ENCODE results near the gene INO80D.

Gene INO80D

GRCh38 chr2:206083602-206084438, 2.2 kb downstream of the INO80D start:
- Histone ChIP-seq H3K4me1 (ENCODE audit: insufficient read depth, low read length, severe bottlenecking) (peaks cover 38% of the 10 kb centered on the region), H4K20me1 (ENCODE audit: insufficient read depth, low read length) (no peaks in the 10 kb centered on the region), H3K36me3 (ENCODE audit: insufficient read depth, low read length) (no peaks in the 10 kb centered on the region), H3K27me3 (ENCODE audit: insufficient read depth, low read length) (no peaks in the 10 kb centered on the region), H3K9ac (ENCODE audit: low read length) (peak overlapping the region; percentile 94), H3K9me2 (ENCODE audit: low read depth, low read length) (no peaks in the 10 kb centered on the region), H3K4me2 (ENCODE audit: low read length) (peak overlapping the region; percentile 99), H3K9me3 (ENCODE audit: low read length) (no peaks in the 10 kb centered on the region), H3F3A (ENCODE audit: insufficient read depth, low read length) (no peaks in the 10 kb centered on the region), H3K4me3 (ENCODE audit: low read depth, low read length, poor library complexity, severe bottlenecking) (peak overlapping the region; percentile 98), H3K79me2 (ENCODE audit: insufficient read depth, low read length) (peaks cover 69% of the 10 kb centered on the region), H3K27ac (ENCODE audit: low read depth, low read length, poor library complexity, severe bottlenecking) (peak overlapping the region; percentile 80), H2AFZ (ENCODE audit: low read length) (no peak overlapping the region)
- TF ChIP-seq EZH2 (IDR thresholded peaks at IDR 0.05; ENCODE audit: borderline replicate concordance, low read length) = no peak
- TF ChIP-seq, protein P1, sequence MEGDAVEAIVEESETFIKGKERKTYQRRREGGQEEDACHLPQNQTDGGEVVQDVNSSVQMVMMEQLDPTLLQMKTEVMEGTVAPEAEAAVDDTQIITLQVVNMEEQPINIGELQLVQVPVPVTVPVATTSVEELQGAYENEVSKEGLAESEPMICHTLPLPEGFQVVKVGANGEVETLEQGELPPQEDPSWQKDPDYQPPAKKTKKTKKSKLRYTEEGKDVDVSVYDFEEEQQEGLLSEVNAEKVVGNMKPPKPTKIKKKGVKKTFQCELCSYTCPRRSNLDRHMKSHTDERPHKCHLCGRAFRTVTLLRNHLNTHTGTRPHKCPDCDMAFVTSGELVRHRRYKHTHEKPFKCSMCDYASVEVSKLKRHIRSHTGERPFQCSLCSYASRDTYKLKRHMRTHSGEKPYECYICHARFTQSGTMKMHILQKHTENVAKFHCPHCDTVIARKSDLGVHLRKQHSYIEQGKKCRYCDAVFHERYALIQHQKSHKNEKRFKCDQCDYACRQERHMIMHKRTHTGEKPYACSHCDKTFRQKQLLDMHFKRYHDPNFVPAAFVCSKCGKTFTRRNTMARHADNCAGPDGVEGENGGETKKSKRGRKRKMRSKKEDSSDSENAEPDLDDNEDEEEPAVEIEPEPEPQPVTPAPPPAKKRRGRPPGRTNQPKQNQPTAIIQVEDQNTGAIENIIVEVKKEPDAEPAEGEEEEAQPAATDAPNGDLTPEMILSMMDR (IDR thresholded peaks at IDR 0.05; ENCODE audit: low read length) = no peak

GRCh38 chr2:206082298-206082843, 3.6 kb downstream of the INO80D start:
- Histone ChIP-seq H3K9me2 (ENCODE audit: low read depth, low read length) (no peaks in the 10 kb centered on the region), H3K9me3 (ENCODE audit: low read length) (no peaks in the 10 kb centered on the region), H3K4me1 (ENCODE audit: insufficient read depth, low read length, severe bottlenecking) (peaks cover 35% of the 10 kb centered on the region), H3K27me3 (ENCODE audit: insufficient read depth, low read length) (no peaks in the 10 kb centered on the region), H3K4me2 (ENCODE audit: low read length) (no peak overlapping the region), H3K9ac (ENCODE audit: low read length) (no peak overlapping the region), H3K36me3 (ENCODE audit: insufficient read depth, low read length) (no peaks in the 10 kb centered on the region), H2AFZ (ENCODE audit: low read length) (no peak overlapping the region), H3K4me3 (ENCODE audit: low read depth, low read length, poor library complexity, severe bottlenecking) (no peak overlapping the region), H3F3A (ENCODE audit: insufficient read depth, low read length) (no peaks in the 10 kb centered on the region), H3K27ac (ENCODE audit: low read depth, low read length, poor library complexity, severe bottlenecking) (peak overlapping the region; percentile 16), H3K79me2 (ENCODE audit: insufficient read depth, low read length) (peaks cover 68% of the 10 kb centered on the region), H4K20me1 (ENCODE audit: insufficient read depth, low read length) (no peaks in the 10 kb centered on the region)
- TF ChIP-seq, protein P1 (IDR thresholded peaks at IDR 0.05; ENCODE audit: low read length) = no peak
- no peak for TF ChIP-seq EZH2 (IDR thresholded peaks at IDR 0.05; ENCODE audit: borderline replicate concordance, low read length)

DNA sequence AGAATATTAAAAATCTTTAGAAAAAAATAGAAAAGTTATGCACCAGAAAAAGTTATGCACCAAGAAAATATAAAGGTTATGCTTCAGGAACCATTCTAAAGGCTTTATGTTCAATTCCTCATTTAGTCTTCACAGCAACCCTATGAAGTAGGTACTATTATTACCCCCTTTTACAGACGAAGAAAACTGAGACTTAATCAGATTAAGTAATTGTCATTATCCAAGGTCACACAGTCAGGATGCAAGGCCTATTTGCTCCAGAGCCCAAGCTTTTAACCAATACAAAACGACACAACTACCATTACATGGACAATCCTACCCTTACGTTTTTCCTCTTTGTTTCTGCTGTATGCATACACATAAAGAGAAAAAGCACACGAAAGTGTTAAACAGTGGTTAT, 5.0 kb downstream of the INO80D start:
- Histone ChIP-seq H3K9ac (ENCODE audit: low read length) (no peak overlapping the region), H3K4me2 (ENCODE audit: low read length) (no peak overlapping the region), H4K20me1 (ENCODE audit: insufficient read depth, low read length) (no peaks in the 10 kb centered on the region), H3K27ac (ENCODE audit: low read depth, low read length, poor library complexity, severe bottlenecking) (no peak overlapping the region), H3K36me3 (ENCODE audit: insufficient read depth, low read length) (no peaks in the 10 kb centered on the region), H2AFZ (ENCODE audit: low read length) (no peak overlapping the region), H3K4me3 (ENCODE audit: low read depth, low read length, poor library complexity, severe bottlenecking) (no peak overlapping the region), H3K9me2 (ENCODE audit: low read depth, low read length) (no peaks in the 10 kb centered on the region), H3K4me1 (ENCODE audit: insufficient read depth, low read length, severe bottlenecking) (peaks cover 28% of the 10 kb centered on the region), H3K27me3 (ENCODE audit: insufficient read depth, low read length) (no peaks in the 10 kb centered on the region), H3K79me2 (ENCODE audit: insufficient read depth, low read length) (peaks cover 67% of the 10 kb centered on the region), H3K9me3 (ENCODE audit: low read length) (no peaks in the 10 kb centered on the region), H3F3A (ENCODE audit: insufficient read depth, low read length) (no peaks in the 10 kb centered on the region)
- TF ChIP-seq EZH2 (IDR thresholded peaks at IDR 0.05; ENCODE audit: borderline replicate concordance, low read length) = no peak
- TF ChIP-seq, protein P1 (IDR thresholded peaks at IDR 0.05; ENCODE audit: low read length) = no peak
